ENCODE measurements around the gene MASP1.
A peak's percentile ranks its signal among the peaks of the same experiment; 100 is the strongest.

Gene MASP1, protein sequence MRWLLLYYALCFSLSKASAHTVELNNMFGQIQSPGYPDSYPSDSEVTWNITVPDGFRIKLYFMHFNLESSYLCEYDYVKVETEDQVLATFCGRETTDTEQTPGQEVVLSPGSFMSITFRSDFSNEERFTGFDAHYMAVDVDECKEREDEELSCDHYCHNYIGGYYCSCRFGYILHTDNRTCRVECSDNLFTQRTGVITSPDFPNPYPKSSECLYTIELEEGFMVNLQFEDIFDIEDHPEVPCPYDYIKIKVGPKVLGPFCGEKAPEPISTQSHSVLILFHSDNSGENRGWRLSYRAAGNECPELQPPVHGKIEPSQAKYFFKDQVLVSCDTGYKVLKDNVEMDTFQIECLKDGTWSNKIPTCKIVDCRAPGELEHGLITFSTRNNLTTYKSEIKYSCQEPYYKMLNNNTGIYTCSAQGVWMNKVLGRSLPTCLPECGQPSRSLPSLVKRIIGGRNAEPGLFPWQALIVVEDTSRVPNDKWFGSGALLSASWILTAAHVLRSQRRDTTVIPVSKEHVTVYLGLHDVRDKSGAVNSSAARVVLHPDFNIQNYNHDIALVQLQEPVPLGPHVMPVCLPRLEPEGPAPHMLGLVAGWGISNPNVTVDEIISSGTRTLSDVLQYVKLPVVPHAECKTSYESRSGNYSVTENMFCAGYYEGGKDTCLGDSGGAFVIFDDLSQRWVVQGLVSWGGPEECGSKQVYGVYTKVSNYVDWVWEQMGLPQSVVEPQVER

DNA sequence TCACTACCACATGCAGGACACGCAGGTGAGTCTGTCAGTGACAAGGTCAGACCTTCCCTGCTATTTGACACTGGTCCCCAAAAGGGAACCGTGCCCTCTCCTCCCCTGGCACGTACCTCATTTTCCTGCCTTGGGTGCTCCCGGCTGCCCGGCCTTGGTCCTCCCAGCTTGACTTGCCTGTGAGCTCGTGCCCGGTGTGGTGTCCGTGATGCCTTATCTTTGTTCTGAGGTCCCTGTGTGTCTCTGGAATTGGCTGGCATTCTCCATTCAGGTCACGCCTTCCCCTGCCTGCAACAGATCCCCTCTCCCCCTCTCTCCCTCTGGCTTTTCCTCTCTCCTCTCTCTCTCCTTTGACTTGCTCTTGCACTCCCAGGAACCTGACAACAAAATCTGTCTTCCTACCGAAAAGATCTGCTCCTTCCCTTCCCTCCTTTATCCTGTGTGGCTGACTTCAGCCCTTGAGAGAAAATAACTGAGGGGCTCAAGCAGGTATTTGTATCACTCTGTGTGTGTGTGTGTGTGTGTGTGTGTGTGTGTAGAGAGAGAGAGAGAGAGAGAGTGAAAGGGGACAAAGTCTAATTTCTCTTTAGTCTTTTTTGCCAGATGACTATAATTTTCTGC is at the start of gene MASP1:
TSS of gene MASP1 (minus strand) at position 226 of the 621 bp plus-strand sequence. CDS start at position 121, 105 bp downstream.
- DNase-seq (ENCODE audit: low read depth), result no peak

DNA sequence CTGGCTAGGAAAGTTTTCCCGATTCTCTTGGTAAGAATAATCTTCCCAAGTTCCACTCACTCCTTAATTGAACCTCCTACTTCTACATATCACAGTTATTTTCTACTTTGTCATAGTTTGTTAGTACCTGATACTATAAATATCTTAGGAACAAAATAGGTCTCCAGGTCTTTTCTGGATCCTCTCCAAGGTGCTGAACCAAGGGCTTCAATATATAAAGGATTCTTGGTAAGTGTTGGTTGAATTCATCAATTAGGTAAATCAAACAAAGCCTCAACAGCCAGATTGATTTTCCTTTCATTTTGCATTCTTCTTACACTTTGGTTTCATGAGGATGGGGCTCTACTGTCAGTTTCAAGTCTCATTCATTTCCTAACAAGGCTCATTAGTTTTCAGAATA is 49.0 kb upstream of the MASP1 start:
- DNase-seq (ENCODE audit: low read depth), result no peak

DNA sequence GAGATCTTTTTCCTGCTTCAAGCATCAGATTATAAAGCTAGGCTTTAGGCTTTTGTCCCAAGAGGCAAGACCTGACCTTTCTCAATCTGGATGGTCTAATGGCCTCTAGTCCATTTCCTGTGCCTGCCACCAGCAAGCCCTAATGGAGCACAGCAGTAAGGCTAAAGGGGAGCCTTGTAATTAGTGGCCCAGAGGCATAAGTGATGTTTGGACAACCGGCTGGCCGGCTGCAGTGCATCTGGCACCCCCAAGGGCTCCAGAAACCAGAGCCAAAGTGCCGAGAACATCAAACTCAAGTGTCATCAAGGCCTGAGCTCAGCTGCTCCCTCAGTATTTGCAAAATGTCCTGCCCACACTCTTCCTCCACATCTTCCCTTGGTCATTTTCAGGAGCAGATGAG is 44.8 kb upstream of the MASP1 start:
- DNase-seq (ENCODE audit: low read depth), result no peak

DNA sequence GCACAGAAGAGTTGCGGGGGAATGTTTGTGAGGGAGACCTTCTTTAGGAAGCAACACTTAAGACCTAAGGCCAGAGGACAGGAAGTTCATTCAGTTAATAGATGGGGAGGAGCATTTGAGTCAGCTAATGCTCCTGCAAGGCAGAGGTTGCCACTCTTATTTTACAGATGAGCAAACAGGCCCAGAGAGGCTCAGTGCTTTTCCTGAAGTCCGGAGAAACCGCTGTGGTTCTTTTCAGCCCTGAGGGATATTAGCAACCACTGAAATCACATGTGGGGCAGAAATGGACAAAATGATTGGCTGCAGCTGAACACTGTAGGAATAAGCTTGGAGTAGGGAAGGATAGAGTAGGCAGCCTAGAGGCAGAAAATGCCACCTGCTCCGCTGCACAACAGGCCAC is 43.4 kb upstream of the MASP1 start:
- DNase-seq (ENCODE audit: low read depth), result no peak

DNA sequence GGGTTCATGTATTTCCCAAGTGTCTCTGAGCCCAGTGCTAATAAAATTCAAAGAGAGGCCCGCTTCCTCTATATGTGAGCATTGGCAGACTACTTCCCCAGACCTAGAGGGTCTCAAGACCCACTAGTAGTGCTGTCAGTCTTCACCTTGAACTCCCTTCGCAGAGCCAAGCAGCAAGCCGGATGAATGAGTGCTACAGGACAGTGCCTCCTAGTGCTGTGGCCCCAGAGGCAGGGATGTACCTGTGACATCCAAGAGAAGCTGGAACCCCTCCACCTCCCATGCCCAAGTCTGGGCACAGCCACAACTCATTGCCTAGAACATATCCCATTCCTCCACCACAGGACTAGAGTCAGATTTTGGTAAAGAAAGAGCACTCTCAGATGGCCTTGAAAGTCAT is 37.2 kb upstream of the MASP1 start:
- DNase-seq (ENCODE audit: low read depth), result no peak

DNA sequence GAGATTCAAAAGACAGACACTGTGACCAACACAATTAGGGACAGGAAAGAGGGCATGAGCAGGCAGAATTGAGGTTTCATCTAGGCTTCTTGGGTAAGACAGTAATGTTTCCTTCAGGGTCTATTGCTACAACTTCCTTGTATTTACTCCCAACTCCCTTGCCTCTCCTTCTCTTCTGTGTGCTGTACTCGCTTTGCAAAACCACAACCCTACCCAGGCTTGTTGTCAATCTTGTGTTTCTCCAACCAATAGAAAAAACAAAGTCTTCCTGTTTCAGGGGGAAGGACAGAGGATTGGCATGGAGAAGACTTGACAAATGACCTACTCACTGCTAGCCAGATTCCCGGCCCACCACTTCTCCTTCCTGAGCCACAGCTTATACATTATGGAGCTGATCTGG is 36.3 kb upstream of the MASP1 start:
- DNase-seq (ENCODE audit: low read depth), result no peak

DNA sequence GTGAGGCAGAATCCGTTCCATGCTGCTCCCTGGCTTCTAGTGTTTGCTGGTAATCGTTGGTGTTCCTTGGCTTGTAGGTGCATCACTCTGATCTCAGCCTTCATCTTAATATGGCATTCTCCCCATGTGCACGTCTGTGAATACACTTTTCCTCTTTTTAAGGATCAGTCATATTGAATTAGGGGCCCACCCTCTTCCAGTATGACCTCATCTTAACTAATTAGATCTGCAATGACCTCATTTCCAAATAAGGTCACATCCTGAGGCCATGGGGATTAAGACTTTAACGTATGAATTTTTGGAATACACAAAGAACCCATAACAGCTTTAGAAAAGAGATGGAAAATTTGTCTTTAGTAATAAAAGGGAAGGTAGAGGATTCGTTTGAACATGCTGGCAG is 34.1 kb upstream of the MASP1 start:
- no peak for DNase-seq (ENCODE audit: low read depth)

DNA sequence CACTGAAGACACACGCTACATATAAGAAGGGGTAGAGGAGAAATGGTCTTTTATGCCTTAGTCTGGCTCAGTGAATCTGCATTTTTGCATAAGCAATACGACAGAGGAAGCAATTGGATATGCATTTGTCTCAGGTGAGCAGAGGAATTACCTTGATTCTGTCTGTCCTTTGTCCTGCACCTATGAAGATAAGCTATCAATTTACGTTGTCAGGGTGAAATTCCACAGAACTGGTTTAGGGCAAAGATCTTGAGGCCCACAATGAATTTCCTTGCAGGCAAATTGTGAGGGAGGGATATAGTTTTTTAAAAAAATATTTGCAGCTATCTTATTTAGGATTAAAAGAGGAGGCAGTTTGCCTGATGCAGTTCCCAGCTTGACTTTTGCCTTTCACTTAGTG is 31.6 kb upstream of the MASP1 start:
- no peak for DNase-seq (ENCODE audit: low read depth)

DNA sequence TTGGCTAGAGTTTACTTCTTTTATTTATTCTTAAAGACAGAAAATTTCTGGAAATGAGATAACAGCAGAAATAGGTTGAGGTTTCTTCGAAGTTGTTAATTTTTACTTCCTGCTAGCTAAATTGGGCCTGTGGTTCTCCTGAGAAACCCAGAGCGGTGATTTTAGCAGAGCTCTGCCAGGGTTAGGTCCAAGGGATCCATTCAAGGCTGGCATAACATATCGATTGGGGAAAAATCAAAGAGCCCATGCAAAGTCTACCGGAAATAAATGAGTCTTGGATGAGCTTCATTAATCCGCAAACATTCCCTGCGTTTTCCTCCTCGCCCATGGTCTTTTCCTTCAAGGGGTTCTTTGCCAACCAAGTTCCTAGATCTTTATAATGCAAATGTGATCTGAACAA is 30.8 kb upstream of the MASP1 start:
- no peak for DNase-seq (ENCODE audit: low read depth)

DNA sequence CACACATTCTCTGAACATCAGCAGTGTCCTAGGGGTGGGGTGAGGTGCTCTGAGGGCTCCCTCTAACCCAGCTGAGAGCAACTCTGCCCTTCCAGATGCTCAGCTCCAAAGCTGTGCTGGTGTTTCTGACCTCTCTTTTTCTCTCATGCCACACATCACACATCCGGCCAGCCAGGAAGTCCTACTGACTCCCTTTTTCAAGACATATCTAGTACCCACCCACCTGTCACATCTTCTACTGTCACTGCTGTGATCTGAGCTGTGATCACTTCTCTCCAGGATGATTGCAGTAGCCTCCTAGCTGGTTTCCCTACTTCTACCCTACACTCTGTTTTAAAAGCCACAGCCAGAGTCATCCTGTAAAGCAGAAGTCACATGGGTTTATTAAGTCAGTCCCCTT is 30.2 kb upstream of the MASP1 start:
- no peak for DNase-seq (ENCODE audit: low read depth)

DNA sequence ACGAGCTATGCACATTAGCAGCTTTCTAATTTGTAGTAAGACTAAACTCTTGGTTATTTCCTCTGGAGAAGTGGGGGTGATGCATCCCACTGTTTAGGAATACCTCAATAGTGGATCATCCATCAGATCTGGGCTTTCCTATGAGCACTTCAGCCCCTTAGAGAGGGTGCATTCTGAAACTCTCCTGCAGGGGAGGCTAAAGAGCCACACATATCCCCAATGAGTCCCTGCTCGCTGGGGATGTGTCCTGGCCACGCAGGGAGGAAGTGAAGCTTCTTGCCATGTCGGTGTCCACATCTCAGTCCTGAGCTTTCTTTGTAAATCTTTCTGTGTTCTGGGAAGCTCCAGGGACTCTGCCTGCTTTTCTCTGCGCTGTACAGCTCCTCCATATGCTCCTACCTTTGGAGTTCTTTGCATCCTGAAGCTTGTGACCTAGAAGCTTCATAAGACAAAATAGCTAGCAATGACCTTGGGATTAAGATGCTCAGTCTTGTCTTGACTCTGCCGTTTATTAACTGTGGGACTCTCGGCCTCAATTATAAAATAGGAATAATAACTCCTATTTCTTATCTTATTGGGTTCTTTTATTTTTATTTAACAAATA is 28.3 kb upstream of the MASP1 start:
- peak; percentile 55 for DNase-seq (ENCODE audit: low read depth)

DNA sequence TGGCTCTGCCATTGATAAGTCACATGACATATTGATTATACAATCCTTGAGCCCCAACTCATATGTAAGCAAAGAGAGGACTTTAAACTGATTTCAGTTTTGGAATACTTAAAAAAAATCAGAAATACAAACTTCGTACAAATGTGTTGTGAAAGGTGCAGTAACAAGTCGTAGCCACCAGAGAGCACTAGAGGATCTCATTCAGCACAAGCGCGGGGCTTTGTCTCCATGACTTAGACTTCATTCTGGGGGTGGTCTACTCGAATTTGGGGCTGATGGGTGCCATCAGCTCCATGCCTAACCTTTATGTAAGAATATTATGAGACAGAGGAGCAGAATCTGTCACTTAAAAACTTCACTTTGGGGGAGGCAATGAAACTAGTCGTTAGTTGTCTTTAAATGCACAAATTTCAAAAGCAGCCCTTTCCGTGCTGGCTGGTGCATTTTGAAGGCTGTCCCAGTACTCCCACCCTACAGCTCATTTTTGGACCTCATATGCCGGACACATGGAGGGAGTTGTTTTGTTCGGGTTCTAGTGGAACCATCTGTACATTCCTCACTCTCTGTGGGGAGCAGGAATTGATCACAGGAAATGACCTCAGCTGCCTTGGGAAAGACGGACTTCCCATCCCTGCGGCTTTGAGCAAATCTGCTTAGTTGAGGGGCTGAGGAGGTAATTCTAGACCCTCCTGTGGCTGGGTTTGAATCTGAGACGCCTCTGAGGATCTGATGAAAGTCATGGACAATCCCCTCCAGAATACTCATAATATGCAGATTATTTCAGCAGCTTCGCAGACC is 27.5 kb upstream of the MASP1 start:
- DNase-seq (ENCODE audit: low read depth), result peak; percentile 50

DNA sequence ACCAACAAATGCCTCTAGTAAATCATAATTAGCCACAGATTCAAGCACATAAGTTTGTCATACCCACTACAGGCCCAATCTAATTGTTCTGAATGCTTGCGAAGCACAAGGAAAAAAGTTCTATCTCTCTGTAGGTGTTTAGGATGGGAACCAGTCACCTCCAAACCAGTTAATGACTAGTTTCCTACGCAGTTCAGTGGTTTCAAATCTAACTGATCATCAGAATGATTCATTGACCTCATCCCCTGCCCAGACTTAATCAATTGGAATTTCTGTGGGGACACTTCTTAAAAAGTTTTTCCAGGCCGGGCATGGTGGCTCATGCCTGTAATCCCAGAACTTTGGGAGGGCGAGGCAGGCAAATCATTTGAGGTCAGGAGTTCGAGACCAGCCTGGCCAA is 24.3 kb upstream of the MASP1 start:
- DNase-seq (ENCODE audit: low read depth), result no peak

DNA sequence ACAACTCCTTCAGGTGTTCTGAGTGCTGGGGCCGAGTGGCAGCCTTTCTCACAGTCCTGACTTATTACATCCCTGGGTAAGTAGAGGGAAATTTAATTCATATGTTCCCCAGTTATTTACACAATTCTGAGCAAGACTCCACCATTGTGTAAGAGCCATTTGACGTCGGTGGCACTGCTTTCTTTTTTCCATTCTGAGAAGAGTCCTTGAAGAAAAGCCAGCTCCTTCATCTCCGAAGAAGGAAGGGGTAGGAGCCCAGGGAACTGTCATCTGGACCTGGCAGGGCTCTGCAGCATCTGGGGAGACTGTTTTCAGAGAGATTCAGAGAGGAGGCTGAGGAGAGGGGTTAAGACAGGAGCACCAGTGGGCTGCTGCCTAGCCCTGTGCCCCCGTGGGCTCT is 22.6 kb upstream of the MASP1 start:
- no peak for DNase-seq (ENCODE audit: low read depth)

DNA sequence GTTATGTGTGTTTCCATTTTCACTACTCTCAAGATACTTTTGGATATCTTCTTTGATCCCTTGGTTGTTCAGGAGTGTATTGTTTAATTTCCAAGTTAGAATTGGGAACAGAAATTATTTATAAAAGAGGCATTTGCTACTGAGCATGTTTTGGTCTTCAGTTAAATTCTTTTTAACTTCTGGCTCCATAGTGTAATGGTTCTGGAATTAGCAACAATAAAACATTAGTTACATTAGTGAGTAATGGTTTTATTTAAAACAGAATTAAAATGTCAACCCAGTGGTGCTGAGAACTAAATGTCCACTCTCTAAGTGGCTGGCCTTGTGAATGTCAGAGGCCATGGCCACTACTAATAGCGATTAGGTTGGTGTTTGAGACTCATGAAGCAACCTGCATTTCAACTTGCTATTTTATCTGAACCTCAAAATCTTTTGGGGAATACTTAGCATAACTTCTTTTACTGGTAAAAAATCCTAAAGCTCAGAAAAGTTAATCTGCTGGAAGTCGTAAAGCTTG is 19.5 kb upstream of the MASP1 start:
- no peak for DNase-seq (ENCODE audit: low read depth)

DNA sequence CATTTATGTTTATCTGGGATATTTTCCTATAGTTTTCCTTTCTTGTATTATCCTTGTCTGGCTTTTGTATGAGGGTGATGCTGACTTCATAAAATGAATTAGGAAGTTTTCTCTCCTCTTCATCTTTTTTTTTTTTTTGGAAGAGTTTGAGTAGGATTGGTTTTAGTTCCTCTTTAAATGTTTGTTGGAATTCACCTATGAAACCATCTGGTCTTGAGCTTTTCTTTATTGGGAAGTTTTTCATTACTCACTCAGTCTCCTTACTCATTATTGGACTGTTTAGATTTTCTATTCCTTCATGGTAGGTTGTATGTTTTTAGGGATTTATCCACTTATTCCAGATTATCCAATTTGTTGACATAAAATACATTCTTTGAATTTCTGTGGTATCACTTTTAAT is 18.7 kb upstream of the MASP1 start:
- no peak for DNase-seq (ENCODE audit: low read depth)

DNA sequence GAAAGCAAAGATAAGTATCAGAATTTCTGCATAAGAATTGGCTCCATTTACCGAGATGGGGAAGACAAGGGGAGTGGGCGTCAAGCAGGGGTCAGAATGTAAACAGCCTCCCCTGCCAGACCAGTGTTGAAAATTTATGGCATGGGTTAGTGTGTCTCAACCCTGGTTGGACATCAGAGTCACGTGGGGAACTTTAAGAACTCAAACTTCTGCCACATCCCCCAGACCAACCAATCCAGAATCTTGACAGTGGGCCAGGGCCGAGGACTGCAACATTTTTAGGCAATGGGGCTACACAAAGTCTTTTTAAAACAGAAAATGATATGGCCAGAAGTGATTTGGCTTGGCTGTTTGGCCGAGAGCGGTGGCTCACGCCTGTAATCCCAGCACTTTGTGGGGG is 14.3 kb upstream of the MASP1 start:
- DNase-seq (ENCODE audit: low read depth), result no peak

DNA sequence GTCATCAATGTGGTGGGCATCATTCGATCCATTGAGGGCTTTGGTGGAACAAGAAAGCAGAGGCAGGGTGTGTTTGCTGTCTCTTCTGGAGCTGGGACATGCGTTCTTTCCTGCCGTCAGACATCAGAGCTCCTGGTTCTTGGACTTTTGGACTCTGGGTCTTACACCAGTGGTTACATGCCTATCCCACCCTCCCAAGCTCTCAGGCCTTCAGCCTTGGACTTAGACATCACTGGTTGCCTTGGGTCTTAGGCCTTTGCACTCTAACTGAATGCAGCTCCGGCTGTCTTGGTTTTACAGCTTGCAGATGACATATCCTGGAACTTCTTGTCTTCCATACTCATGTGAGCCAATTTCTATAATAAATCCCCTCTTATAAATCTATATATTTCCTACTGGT is 8.1 kb upstream of the MASP1 start:
- DNase-seq (ENCODE audit: low read depth), result no peak

DNA sequence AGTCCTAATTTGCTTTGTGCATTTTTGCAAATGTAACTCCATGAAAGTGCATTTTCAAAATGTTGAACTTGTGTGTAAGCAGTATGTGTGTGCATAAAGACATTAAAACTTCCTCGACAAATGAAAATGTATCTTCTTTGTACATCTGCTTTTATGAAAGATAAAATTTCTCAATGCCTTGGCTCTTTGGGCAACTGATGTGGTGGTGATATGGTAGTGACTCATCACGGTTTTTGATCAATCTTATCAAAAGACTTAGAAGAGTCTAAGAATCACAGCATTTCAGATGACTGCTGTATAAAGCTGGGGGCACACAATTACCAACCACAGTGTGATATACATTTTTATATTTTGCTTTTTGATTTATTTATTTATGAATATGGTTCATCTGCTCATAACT is 5.4 kb upstream of the MASP1 start:
- DNase-seq (ENCODE audit: low read depth), result no peak

DNA sequence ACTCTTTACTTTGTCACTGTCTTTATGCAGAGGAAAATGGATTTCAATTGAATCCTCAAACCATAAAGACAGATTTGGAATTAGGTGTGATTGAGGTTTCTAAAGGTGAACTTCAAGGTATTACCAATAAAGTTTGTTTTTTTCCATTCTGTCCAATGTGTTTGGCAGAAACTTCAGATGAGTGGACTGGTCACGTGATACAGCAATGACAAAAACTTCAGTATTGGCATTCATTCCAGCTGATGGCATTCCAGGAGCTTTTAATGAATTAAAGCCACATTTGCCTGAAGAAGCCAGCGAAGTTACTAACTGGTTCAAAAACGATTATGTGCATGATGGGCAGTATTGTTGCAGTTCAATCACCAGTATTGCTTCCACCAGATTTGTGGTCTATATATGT is 4.5 kb upstream of the MASP1 start:
- DNase-seq (ENCODE audit: low read depth), result no peak

DNA sequence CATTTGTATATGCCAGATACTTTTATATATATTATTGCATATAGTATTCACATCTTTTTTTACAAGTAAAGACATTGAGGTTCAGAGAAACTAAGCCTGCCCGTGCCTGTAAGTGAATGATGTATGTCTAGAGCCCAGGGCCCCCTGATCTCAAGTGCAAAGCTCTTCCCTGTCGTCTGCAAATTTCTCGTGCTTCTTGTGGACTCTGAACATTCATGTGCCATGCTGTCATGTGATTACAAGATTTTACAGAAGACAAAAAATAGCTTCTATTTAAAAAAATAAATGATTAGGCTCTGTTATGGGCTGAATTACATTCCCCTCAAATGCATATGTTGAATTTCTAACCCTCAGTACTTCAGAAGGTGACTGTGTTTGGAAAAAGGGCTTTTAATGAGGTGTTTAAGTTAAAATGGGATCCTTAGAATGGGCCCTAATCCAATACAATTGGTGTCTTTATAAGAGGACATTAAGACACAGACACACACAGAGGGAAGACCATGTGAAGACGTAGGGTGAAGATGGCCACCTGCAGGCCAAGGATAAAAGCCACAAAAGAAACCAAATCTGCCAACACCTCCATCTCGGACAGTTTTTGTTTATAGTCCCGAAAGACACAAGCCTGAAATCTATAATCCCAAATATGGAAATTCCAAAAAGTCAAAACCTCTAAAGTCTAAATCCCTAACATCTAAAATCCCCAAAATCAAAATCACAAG is 3.9 kb upstream of the MASP1 start:
- no peak for DNase-seq (ENCODE audit: low read depth)

All from GM04503 (cell line).